ENCODE data around the gene TRIOBP.

Gene TRIOBP

GRCh38 chr22:37726241-37726887 is 29.5 kb downstream of the TRIOBP start:
- DNase-seq (ENCODE audit: low read depth): peak; percentile 53

- DNase-seq (ENCODE audit: low read depth): no peak
These were observed 31.8 kb downstream of the TRIOBP start for GRCh38 chr22:37728620-37729019.

- peak; percentile 36 for DNase-seq (ENCODE audit: low read depth)
These were observed 35.1 kb downstream of the TRIOBP start for GRCh38 chr22:37731804-37732471.

GRCh38 chr22:37732699-37733607 is 36.1 kb downstream of the TRIOBP start:
- no peak for DNase-seq (ENCODE audit: low read depth)

GRCh38 chr22:37733625-37734401 is 37.0 kb downstream of the TRIOBP start:
- no peak for DNase-seq (ENCODE audit: low read depth)

GRCh38 chr22:37734402-37734700 is 37.5 kb downstream of the TRIOBP start:
- DNase-seq (ENCODE audit: low read depth): no peak

- peak; percentile 68 for DNase-seq (ENCODE audit: low read depth)
These were observed 38.2 kb downstream of the TRIOBP start for GRCh38 chr22:37734964-37735451.

- no peak for DNase-seq (ENCODE audit: low read depth)
These were observed 42.2 kb downstream of the TRIOBP start for GRCh38 chr22:37739035-37739434.

- DNase-seq (ENCODE audit: low read depth): no peak
These were observed 42.8 kb downstream of the TRIOBP start for GRCh38 chr22:37739611-37740049.

- DNase-seq (ENCODE audit: low read depth): no peak
These were observed 43.8 kb downstream of the TRIOBP start for GRCh38 chr22:37740455-37741311.

GRCh38 chr22:37741312-37741795 is 44.5 kb downstream of the TRIOBP start:
- peak; percentile 88 for DNase-seq (ENCODE audit: low read depth)

GRCh38 chr22:37742376-37743171 is 45.7 kb downstream of the TRIOBP start:
- peak; percentile 95 for DNase-seq (ENCODE audit: low read depth)

GRCh38 chr22:37744589-37744988 is 47.7 kb downstream of the TRIOBP start:
- peak; percentile 40 for DNase-seq (ENCODE audit: low read depth)

- peak; percentile 94 for DNase-seq (ENCODE audit: low read depth)
These were observed 48.9 kb downstream of the TRIOBP start for GRCh38 chr22:37745548-37746365.

GRCh38 chr22:37746366-37747079 is 49.7 kb downstream of the TRIOBP start:
- DNase-seq (ENCODE audit: low read depth): peak; percentile 52

GRCh38 chr22:37747080-37747714 is 50.3 kb downstream of the TRIOBP start:
- DNase-seq (ENCODE audit: low read depth): peak; percentile 90

GRCh38 chr22:37747715-37748100 is 50.9 kb downstream of the TRIOBP start:
- peak; percentile 43 for DNase-seq (ENCODE audit: low read depth)

GRCh38 chr22:37748659-37749058 is 51.8 kb downstream of the TRIOBP start:
- DNase-seq (ENCODE audit: low read depth): peak; percentile 38

Data from ELR (cell line).